ENCODE data around the gene BRMS1. TPM values are rescaled to one million over a fixed set of nuclear protein-coding genes. Genes with fewer than 3 reads are reported as not detected.

Gene BRMS1
- polyA plus RNA-seq, 1 donor (not counting 4 experiments of a cell fraction or from before 2014, with no cell fraction given), result 61.4 TPM

DNA sequence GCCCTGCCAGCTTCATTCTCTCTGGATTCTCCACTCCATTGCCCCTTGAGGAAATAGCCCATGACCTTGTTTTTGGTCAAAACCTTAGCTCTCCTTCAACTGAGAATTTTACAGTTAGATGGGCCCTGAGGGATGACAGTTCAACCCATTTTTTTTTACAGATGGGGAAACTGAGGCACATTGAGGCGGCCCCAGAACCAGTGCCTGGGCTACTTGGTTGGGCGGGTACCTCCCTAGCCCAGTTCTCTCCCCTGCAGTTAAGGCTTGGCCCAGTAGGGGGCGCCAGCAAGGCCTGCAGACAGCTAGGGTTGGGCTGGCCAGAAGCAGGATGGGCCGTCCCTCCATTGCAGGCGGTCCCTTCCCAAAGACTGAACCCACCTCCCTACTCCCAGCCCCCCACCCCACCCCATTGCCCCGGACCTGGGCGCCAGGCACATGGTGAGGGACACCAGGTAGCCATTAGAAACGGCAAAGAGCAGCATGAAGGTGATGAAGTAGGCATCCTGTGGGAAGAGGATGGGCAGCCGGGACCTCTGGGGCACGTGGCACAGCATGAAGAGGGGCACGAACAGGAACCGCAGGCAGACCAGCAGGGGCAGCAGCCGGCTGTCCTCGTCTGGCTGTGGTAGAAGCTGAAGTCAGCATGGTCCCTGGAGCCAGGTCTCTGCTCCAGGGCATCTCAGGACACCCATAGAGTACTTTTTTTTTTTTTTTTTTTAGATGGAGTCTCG, 19.1 kb upstream of the BRMS1 start:
- DNase-seq (ENCODE audit: low read depth, low spot score) (no peak), FAIRE-seq (no peak)
- TF ChIP-seq EZH2 (IDR thresholded peaks at IDR 0.05; ENCODE audit: low read length), result no peak
- TF ChIP-seq, protein P1, sequence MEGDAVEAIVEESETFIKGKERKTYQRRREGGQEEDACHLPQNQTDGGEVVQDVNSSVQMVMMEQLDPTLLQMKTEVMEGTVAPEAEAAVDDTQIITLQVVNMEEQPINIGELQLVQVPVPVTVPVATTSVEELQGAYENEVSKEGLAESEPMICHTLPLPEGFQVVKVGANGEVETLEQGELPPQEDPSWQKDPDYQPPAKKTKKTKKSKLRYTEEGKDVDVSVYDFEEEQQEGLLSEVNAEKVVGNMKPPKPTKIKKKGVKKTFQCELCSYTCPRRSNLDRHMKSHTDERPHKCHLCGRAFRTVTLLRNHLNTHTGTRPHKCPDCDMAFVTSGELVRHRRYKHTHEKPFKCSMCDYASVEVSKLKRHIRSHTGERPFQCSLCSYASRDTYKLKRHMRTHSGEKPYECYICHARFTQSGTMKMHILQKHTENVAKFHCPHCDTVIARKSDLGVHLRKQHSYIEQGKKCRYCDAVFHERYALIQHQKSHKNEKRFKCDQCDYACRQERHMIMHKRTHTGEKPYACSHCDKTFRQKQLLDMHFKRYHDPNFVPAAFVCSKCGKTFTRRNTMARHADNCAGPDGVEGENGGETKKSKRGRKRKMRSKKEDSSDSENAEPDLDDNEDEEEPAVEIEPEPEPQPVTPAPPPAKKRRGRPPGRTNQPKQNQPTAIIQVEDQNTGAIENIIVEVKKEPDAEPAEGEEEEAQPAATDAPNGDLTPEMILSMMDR (optimal IDR thresholded peaks at IDR 0.05 in 1 of 3, IDR thresholded peaks at IDR 0.05 in 1 of 3, conservative IDR thresholded peaks at IDR 0.05 in 1 of 3; ENCODE audit: extremely low read depth in 1 of 3, insufficient read depth in 2 of 3, low read length in 3 of 3), result peak; percentile 72 to 87 (median 85)
- Histone ChIP-seq H2AFZ (ENCODE audit: control insufficient read depth, low read length) (no peak overlapping the region), H3K4me1 (ENCODE audit: control insufficient read depth, extremely low read depth, insufficient read depth, low read length) (no peaks in the 10 kb centered on the region), H3K36me3 (ENCODE audit: control insufficient read depth in 2 of 2, extremely low read depth in 1 of 2, insufficient read depth in 2 of 2, low read length in 2 of 2) (peaks cover 0 to 5% of the 10 kb centered on the region in 2 experiments), H4K20me1 (ENCODE audit: control insufficient read depth, extremely low read depth, insufficient read depth, low read length) (peaks cover 3% of the 10 kb centered on the region), H3K9me3 (ENCODE audit: control insufficient read depth, low read depth, low read length) (no peaks in the 10 kb centered on the region), H3K9ac (ENCODE audit: control insufficient read depth, extremely low read depth, insufficient read depth, low read length) (no peak overlapping the region), H3K4me2 (ENCODE audit: control insufficient read depth, extremely low read depth, insufficient read depth, low read depth, low read length) (no peak overlapping the region), H3K79me2 (ENCODE audit: control insufficient read depth, insufficient read depth, low read length) (no peaks in the 10 kb centered on the region), H3K27me3 (ENCODE audit: control insufficient read depth, extremely low read depth, insufficient read depth, low read length) (no peaks in the 10 kb centered on the region), H3K4me3 (ENCODE audit: control insufficient read depth in 2 of 3, extremely low read depth in 1 of 3, insufficient read depth in 2 of 3, low read depth in 1 of 3, low read length in 3 of 3) (no peak overlapping the region), H3K9me1 (ENCODE audit: control insufficient read depth, extremely low read depth, insufficient read depth, low read length) (no peaks in the 10 kb centered on the region), H3K27ac (ENCODE audit: control insufficient read depth, insufficient read depth, low read length) (no peak overlapping the region)
- dilution Hi-C loops (cut with MboI; ENCODE audit: extremely low pct_ligation_motif_present, low sequenced_read_pairs), result no loop called here

DNA sequence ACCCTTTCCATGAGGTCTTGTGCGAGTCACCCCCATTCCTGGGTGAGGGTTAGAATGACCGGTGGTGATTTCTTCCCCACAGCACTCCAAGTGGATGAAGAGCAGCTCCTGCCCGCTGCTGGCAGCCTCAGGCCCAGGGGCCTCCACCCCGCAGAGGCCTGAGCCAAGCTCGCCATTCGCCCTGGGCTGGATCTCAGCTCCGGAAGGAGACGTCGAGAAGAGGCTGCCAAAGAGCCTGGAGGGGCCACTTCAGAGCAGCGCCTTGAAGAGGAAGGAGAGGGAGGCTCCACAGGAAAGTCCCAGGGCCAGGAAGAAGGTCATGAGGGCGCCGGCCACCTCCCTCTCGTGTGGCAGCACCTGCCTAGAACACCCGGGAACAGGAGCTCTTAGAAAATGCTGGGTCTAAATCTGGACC, 18.3 kb upstream of the BRMS1 start:
- Histone ChIP-seq H3K9me1 (ENCODE audit: control insufficient read depth, extremely low read depth, insufficient read depth, low read length) (no peaks in the 10 kb centered on the region), H3K9ac (ENCODE audit: control insufficient read depth, extremely low read depth, insufficient read depth, low read length) (no peak overlapping the region), H3K4me1 (ENCODE audit: control insufficient read depth, extremely low read depth, insufficient read depth, low read length) (no peaks in the 10 kb centered on the region), H3K9me3 (ENCODE audit: control insufficient read depth, low read depth, low read length) (no peaks in the 10 kb centered on the region), H3K27me3 (ENCODE audit: control insufficient read depth, extremely low read depth, insufficient read depth, low read length) (no peaks in the 10 kb centered on the region), H3K27ac (ENCODE audit: control insufficient read depth, insufficient read depth, low read length) (no peak overlapping the region), H3K4me2 (ENCODE audit: control insufficient read depth, extremely low read depth, insufficient read depth, low read depth, low read length) (no peak overlapping the region), H3K4me3 (ENCODE audit: control insufficient read depth in 2 of 3, extremely low read depth in 1 of 3, insufficient read depth in 2 of 3, low read depth in 1 of 3, low read length in 3 of 3) (no peak overlapping the region), H3K79me2 (ENCODE audit: control insufficient read depth, insufficient read depth, low read length) (no peaks in the 10 kb centered on the region), H3K36me3 (ENCODE audit: control insufficient read depth in 2 of 2, extremely low read depth in 1 of 2, insufficient read depth in 2 of 2, low read length in 2 of 2) (peaks cover 0 to 5% of the 10 kb centered on the region in 2 experiments), H2AFZ (ENCODE audit: control insufficient read depth, low read length) (no peak overlapping the region), H4K20me1 (ENCODE audit: control insufficient read depth, extremely low read depth, insufficient read depth, low read length) (peaks cover 3% of the 10 kb centered on the region)
- FAIRE-seq (no peak), DNase-seq (ENCODE audit: low read depth, low spot score) (no peak)
- dilution Hi-C loops (cut with MboI; ENCODE audit: extremely low pct_ligation_motif_present, low sequenced_read_pairs), result no loop called here
- TF ChIP-seq, protein P1 (optimal IDR thresholded peaks at IDR 0.05 in 1 of 3, IDR thresholded peaks at IDR 0.05 in 1 of 3, conservative IDR thresholded peaks at IDR 0.05 in 1 of 3; ENCODE audit: extremely low read depth in 1 of 3, insufficient read depth in 2 of 3, low read length in 3 of 3), result no peak
- no peak for TF ChIP-seq EZH2 (IDR thresholded peaks at IDR 0.05; ENCODE audit: low read length)
